Measurements from ENCODE around the gene UQCRFS1. TPM values are rescaled to one million over a fixed set of nuclear protein-coding genes. Genes with fewer than 3 reads are reported as not detected.

The UQCRFS1 gene
- total and polyA plus RNA-seq, 2 donors, result 21.7 to 46.0 TPM

DNA sequence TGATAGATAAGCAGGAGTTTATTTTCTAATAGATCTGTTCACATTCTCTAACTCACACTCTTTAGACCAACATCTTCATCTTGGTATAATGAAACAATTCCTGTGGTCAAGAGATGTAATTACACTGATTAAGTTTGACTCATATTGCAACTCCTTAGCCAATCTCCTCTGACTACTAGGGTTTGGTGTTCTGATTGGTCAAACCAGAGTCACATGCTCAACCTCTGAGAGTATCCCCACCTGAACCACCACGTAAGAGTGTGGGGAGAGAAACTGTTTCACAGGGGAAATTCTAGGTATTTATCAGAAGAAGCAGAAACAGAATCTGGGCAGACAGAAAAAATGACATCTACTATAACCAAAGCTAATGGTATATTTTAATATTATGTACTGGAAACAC lies 42.4 kb downstream of the UQCRFS1 start:
- 43% methylated on average over 1 of the region's 1 CpG for WGBS
- Histone ChIP-seq H3K36me3 (ENCODE audit: insufficient read depth) (no peaks in the 10 kb centered on the region), H3K4me3 (ENCODE audit: low read depth, low read length) (no peak overlapping the region), H3K27ac (ENCODE audit: low read depth) (no peak overlapping the region), H3K4me1 (ENCODE audit: insufficient read depth) (no peaks in the 10 kb centered on the region)
- no peak for DNase-seq (ENCODE audit: extremely low spot score)

DNA sequence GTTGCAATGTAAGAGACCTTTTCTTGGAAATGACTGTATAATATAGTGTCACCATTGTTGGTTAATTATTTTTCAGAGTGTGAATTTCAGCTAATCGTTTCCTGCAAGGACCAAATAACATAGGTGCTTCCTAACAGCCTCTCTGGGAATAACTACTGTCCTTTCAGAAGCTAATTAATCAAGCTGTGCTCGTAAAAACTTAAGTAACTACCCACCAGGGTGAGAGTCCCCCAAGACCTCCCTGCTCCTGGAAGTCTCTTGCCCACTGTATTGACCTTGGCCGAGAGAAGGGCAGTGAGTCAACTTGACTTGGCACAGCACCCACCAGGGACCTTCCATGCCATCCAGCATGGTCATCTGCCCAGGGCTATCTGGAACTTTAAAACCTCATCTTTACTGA lies 50.3 kb downstream of the UQCRFS1 start:
- Histone ChIP-seq H3K27ac (ENCODE audit: low read depth) (no peak overlapping the region), H3K4me1 (ENCODE audit: insufficient read depth) (no peaks in the 10 kb centered on the region), H3K36me3 (ENCODE audit: insufficient read depth) (no peaks in the 10 kb centered on the region), H3K4me3 (ENCODE audit: low read depth, low read length) (no peak overlapping the region)
- DNase-seq (ENCODE audit: extremely low spot score), result no peak
- 20% methylated on average over 3 of the region's 3 CpGs for WGBS

DNA sequence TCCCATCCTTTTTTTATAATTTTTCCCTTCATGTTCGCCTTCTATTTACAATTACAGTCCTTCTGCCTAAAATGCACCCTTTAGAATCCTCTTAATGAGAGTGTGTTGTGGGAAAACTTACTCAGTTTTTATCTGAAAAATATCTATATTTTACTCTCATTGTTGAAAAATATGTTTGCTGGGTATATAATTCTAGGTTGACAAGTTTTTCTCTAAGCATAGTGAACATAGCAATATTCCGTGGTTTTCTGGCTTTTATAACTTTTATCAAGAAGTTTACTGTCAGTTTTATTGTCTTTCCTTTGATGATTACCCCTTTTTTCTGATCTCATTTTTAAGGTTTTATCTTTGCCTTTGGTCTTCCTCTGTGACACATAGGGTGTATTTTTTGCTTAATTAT lies 57.3 kb downstream of the UQCRFS1 start:
- H3K4me3 ChIP-seq (ENCODE audit: low read depth, low read length), result no peak overlapping the region
- DNase-seq (ENCODE audit: extremely low spot score), result no peak
- H3K36me3 ChIP-seq (ENCODE audit: insufficient read depth), result no peaks in the 10 kb centered on the region
- WGBS, result 74% methylated on average over 2 of the region's 2 CpGs
- H3K27ac ChIP-seq (ENCODE audit: low read depth), result no peak overlapping the region
- no peaks in the 10 kb centered on the region for H3K4me1 ChIP-seq (ENCODE audit: insufficient read depth)

Small RNAs within 50 kb of the gene (small RNA-seq; reads per million reads assigned to genes)
- not detected for gene RN7SL340P
